Activated T-cell treated with anti-CD3 and anti-CD28 coated beads, Interleukin-2, amount 50 U/mL, for 24 hours (primary cell): ENCODE measurements around the gene DPYSL5.

Source experiments
- DNase-seq: peaks from one replicate; pipeline ENCODE4 v3.0.0-alpha.2; 2020
- H3K27ac Mint-ChIP-seq: 2 replicates; pipeline ENCODE4 v1.8.0; 2020; ENCODE audit warnings: mild to moderate bottlenecking, mixed read lengths
- H3K27me3 Mint-ChIP-seq: 2 replicates; pipeline ENCODE4 v1.8.0; 2020; ENCODE audit warnings: mixed read lengths
- H3K36me3 Mint-ChIP-seq: 2 replicates; pipeline ENCODE4 v1.8.0; 2020; ENCODE audit warnings: low read depth, mixed read lengths
- H3K4me1 Mint-ChIP-seq: 2 replicates; pipeline ENCODE4 v1.8.0; 2020; ENCODE audit warnings: low read depth, mixed read lengths
- H3K4me3 Mint-ChIP-seq: 2 replicates; pipeline ENCODE4 v1.8.0; 2020; ENCODE audit warnings: mild to moderate bottlenecking, moderate library complexity, mixed read lengths
- H3K9me3 Mint-ChIP-seq: 2 replicates; pipeline ENCODE4 v1.8.0; 2020; ENCODE audit warnings: mixed read lengths

The DPYSL5 gene

DNA sequence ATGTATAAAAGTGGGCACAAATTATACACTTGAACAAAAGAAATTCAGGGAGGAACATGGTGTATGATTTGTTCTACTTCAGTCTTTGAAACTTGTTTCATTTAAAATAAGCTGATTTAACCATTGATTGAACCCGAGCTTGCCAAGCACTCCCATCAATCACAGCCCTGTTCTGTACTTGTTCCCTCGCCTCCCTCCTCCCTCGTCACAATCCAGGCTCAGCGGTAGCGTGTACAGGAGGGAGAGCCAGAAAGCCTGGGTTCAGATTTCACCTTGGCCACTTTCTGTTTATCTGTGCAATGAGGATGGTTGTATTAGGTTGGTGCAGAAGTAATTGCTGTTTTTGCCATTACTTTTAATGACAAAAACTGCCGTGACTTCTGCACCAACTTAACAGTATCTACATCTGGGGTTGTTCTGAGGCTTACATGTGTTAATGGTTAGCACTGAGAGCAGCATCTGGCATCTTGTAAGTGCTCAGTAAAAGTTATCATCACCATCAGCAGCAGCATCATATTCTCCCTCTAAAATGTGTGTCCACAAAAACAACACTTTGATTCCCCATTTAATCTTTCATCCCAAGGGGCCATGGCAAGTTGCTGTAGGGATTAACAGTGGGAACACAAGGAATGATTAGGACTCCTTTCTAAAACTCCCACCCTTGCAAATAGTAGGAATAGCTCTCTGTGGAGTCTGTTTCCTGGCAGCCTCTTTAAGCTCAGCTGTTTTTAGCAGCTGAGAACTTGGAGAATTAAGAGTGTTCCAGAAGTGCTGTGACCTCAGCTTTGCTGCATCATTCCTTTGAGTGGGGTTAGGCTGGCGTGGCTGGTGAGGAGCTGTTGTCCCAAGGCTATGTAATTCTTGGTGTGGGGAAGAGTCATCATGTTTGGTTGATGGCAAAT lies 4.7 kb downstream of the DPYSL5 start:
- Mint-ChIP-seq H3K9me3 (no peaks in the 10 kb centered on the region), H3K36me3 (no peaks in the 10 kb centered on the region), H3K4me3 (no peak overlapping the region), H3K27me3 (peaks cover 54% of the 10 kb centered on the region), H3K4me1 (peaks cover 7% of the 10 kb centered on the region), H3K27ac (no peak overlapping the region)
- DNase-seq: no peak

- Mint-ChIP-seq H3K27ac (no peak overlapping the region), H3K4me1 (peaks cover 7% of the 10 kb centered on the region), H3K4me3 (no peak overlapping the region), H3K27me3 (peaks cover 55% of the 10 kb centered on the region), H3K36me3 (no peaks in the 10 kb centered on the region), H3K9me3 (no peaks in the 10 kb centered on the region)
- no peak for DNase-seq
Measured at GRCh38 chr2:26853751-26854150, 5.8 kb downstream of the DPYSL5 start.

DNA sequence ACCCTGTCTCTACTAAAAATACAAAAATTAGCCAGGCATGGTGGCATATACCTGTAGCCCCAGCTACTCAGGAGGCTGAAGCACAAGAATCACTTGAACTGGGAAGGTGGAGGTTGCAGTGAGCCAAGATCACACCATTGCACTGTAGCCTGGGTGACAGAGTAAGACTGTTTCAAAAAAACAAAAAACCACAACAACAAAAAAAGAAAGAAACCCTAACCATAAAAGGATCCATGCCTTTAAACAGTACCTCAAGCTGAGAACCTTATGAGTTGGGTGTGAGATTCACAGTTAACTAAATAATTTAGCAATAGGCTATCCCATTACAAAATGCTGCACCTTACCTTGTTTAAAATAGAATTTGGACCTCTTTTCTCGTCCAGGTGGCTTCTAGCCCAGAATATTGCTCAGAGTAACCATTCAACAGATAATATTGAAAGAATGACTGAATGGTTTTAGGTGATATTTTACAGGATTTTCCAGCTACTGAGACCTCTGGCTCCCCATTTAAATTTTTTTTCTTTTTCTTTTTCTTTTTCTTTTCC lies 6.4 kb downstream of the DPYSL5 start:
- peaks cover 51% of the 10 kb centered on the region for H3K27me3 Mint-ChIP-seq
- H3K4me1 Mint-ChIP-seq: peaks cover 3% of the 10 kb centered on the region
- no peaks in the 10 kb centered on the region for H3K9me3 Mint-ChIP-seq
- no peak overlapping the region for H3K4me3 Mint-ChIP-seq
- no peaks in the 10 kb centered on the region for H3K36me3 Mint-ChIP-seq
- H3K27ac Mint-ChIP-seq: no peak overlapping the region
- DNase-seq: no peak

DNA sequence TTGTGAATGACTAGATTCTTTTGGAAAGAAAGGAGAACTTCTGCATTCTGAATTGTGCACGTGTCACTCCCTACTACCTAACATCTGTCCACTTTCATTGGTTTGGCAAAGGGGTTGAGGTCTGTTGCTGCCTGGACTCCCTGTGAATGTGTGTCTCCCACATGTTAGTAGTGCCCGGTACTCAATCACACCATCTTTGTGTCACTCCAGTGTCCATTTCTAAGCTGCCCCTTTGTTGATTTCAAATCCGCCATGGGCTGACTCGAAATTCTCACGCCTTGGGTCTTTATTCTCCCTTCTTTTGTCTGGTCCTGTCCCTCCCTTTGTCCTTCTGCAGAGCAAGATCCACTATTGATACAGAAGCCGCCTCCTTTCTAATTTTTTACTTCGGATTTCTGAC lies 7.5 kb downstream of the DPYSL5 start:
- H3K4me1 Mint-ChIP-seq: no peaks in the 10 kb centered on the region
- no peak for DNase-seq
- H3K4me3 Mint-ChIP-seq: no peak overlapping the region
- H3K9me3 Mint-ChIP-seq: no peaks in the 10 kb centered on the region
- H3K36me3 Mint-ChIP-seq: no peaks in the 10 kb centered on the region
- no peak overlapping the region for H3K27ac Mint-ChIP-seq
- peaks cover 52% of the 10 kb centered on the region for H3K27me3 Mint-ChIP-seq

GRCh38 chr2:26859622-26860021 lies 11.7 kb downstream of the DPYSL5 start:
- no peak overlapping the region for H3K4me3 Mint-ChIP-seq
- H3K27ac Mint-ChIP-seq: no peak overlapping the region
- no peak for DNase-seq
- H3K9me3 Mint-ChIP-seq: no peaks in the 10 kb centered on the region
- H3K4me1 Mint-ChIP-seq: no peaks in the 10 kb centered on the region
- H3K27me3 Mint-ChIP-seq: peaks cover 34% of the 10 kb centered on the region
- H3K36me3 Mint-ChIP-seq: no peaks in the 10 kb centered on the region

DNA sequence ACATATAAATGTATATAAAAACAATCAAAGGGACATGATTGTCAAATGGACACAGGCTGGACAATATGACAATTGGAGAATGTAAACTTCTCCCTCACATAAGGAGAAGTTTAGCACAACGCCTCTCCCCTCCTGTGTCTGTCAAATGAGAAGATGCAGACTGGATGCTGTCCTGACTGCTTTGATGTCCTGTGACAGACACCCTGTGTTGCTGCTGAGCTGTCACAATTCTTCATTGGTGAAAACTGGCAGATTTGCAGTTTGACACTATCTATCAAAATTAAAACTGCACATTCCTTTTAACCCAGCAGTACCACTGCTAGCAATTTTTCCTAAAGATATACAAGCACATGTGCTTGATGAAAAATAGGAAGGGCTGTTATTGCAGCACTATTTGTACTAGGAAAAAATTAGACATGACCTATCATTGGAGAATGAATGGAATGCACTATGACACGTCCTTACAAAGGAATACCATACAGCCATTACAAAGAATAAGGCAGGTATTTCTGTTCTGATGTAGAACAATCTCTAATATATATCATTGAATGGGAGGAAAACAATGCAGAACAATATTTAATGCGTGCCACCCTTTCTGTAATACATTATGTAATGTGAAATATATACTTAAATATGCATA lies 12.4 kb downstream of the DPYSL5 start:
- H3K9me3 Mint-ChIP-seq: no peaks in the 10 kb centered on the region
- no peak overlapping the region for H3K4me3 Mint-ChIP-seq
- peaks cover 33% of the 10 kb centered on the region for H3K27me3 Mint-ChIP-seq
- no peaks in the 10 kb centered on the region for H3K36me3 Mint-ChIP-seq
- no peak for DNase-seq
- no peak overlapping the region for H3K27ac Mint-ChIP-seq
- no peaks in the 10 kb centered on the region for H3K4me1 Mint-ChIP-seq

DNA sequence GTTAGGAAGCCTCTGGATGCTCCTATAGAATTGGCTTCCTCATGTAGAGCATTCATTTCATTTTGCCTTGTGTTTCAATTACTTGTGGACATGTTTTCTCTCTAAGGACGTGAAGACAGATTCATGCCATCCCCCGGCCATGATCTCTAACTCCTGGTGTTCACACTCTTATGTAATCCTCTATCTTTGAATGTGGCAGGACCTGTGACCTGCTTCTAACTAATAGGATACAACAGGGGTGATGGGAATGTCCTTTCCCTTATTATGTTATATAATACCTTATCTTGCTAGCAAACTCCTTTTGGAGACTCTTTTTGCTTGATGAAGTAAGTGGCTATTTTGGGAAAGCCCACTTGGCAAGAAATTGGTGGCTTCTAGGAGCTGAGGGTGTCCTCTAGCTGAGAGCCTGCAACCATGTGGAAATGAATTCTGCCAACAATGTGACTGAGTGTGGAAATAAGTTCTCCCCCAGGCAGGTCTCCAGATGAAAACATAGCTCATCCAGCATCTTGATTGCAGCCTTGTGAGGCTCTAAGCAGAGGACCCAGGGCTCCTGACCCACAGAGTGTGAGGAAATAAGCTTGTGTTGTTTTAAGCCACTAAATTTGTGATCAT lies 13.8 kb downstream of the DPYSL5 start:
- no peaks in the 10 kb centered on the region for H3K36me3 Mint-ChIP-seq
- H3K27me3 Mint-ChIP-seq: peaks cover 29% of the 10 kb centered on the region
- H3K4me1 Mint-ChIP-seq: no peaks in the 10 kb centered on the region
- no peak overlapping the region for H3K27ac Mint-ChIP-seq
- H3K4me3 Mint-ChIP-seq: no peak overlapping the region
- H3K9me3 Mint-ChIP-seq: no peaks in the 10 kb centered on the region
- DNase-seq: no peak

- no peaks in the 10 kb centered on the region for H3K9me3 Mint-ChIP-seq
- DNase-seq: no peak
- no peaks in the 10 kb centered on the region for H3K36me3 Mint-ChIP-seq
- peaks cover 33% of the 10 kb centered on the region for H3K27me3 Mint-ChIP-seq
- no peak overlapping the region for H3K4me3 Mint-ChIP-seq
- no peak overlapping the region for H3K27ac Mint-ChIP-seq
- H3K4me1 Mint-ChIP-seq: no peaks in the 10 kb centered on the region
Measured at GRCh38 chr2:26864226-26864625, 16.3 kb downstream of the DPYSL5 start.

- Mint-ChIP-seq H3K4me1 (no peaks in the 10 kb centered on the region), H3K4me3 (no peak overlapping the region), H3K36me3 (no peaks in the 10 kb centered on the region), H3K27me3 (peaks cover 30% of the 10 kb centered on the region), H3K9me3 (no peaks in the 10 kb centered on the region), H3K27ac (no peak overlapping the region)
- no peak for DNase-seq
Measured at GRCh38 chr2:26864646-26865045, 16.7 kb downstream of the DPYSL5 start.

GRCh38 chr2:26870585-26871095 lies 22.7 kb downstream of the DPYSL5 start:
- no peak for DNase-seq
- Mint-ChIP-seq H3K4me1 (no peaks in the 10 kb centered on the region), H3K36me3 (no peaks in the 10 kb centered on the region), H3K4me3 (no peak overlapping the region), H3K27ac (no peak overlapping the region), H3K9me3 (no peaks in the 10 kb centered on the region), H3K27me3 (peaks cover 31% of the 10 kb centered on the region)

DNA sequence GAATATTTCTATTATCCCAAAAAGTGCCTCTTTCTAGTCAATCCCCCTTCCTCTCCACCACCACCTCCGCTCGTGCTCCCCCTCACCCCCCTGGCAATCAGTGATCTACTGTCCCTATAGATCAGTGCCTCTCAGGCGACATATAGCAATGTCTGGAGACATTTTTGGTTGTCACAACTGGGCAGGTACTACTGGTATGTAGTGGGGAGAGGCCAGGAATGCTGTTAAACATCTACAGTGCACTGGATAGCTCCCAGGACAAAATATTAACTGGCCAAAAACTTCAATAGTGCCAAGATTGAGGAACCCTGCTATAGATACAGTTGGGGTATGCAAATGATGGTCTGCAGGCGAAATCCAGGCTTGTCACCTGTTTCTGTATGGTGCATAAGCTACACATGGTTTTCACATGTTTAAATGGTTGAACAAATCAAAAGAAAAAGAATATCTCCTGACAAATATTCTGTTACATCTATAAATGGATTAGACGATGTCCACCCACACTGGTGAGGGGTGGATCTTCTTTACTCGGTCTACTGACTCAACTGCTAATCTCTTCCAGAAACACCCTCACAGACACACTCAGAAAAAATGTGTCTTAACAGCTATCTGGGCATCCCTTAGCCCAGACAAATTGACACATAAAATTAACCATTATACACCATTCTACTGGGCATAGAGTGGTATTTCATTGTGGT lies 25.5 kb downstream of the DPYSL5 start:
- H3K36me3 Mint-ChIP-seq: no peaks in the 10 kb centered on the region
- no peaks in the 10 kb centered on the region for H3K9me3 Mint-ChIP-seq
- H3K27ac Mint-ChIP-seq: no peak overlapping the region
- H3K27me3 Mint-ChIP-seq: peaks cover 25% of the 10 kb centered on the region
- H3K4me1 Mint-ChIP-seq: no peaks in the 10 kb centered on the region
- H3K4me3 Mint-ChIP-seq: no peak overlapping the region
- no peak for DNase-seq

- H3K4me3 Mint-ChIP-seq: no peak overlapping the region
- peaks cover 21% of the 10 kb centered on the region for H3K27me3 Mint-ChIP-seq
- no peaks in the 10 kb centered on the region for H3K9me3 Mint-ChIP-seq
- H3K27ac Mint-ChIP-seq: no peak overlapping the region
- no peaks in the 10 kb centered on the region for H3K4me1 Mint-ChIP-seq
- no peaks in the 10 kb centered on the region for H3K36me3 Mint-ChIP-seq
- DNase-seq: no peak
Measured at GRCh38 chr2:26874514-26874913, 26.6 kb downstream of the DPYSL5 start.

DNA sequence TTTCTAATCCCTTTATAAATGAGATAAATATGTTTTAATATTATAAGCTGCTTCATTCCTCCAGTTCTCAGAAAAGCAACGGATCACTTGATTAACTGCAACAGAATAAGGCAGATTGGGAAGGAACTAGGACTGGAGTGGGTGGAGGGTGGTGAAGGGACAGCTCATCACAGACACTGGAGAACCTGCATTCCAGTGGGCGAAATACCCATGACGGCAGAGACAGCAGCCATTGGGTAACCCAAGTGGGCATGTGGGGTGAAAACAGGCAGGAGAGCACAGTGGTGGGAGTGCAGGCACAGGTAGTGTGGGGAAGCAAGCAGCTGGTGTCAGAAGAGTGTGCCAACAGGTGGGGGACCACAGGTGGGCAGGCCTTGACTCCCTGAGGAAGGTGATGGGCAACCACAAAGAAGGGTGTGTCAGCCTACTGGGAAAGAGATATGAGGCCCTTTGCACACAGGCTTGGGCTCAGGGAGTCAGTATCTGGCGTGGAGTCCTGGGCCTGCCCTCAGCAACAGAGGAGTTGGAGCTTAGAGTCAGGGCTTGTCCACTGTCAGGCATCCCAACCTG lies 27.2 kb downstream of the DPYSL5 start:
- no peaks in the 10 kb centered on the region for H3K4me1 Mint-ChIP-seq
- H3K9me3 Mint-ChIP-seq: no peaks in the 10 kb centered on the region
- H3K27ac Mint-ChIP-seq: no peak overlapping the region
- H3K4me3 Mint-ChIP-seq: no peak overlapping the region
- H3K36me3 Mint-ChIP-seq: no peaks in the 10 kb centered on the region
- DNase-seq: no peak
- H3K27me3 Mint-ChIP-seq: peaks cover 19% of the 10 kb centered on the region

DNA sequence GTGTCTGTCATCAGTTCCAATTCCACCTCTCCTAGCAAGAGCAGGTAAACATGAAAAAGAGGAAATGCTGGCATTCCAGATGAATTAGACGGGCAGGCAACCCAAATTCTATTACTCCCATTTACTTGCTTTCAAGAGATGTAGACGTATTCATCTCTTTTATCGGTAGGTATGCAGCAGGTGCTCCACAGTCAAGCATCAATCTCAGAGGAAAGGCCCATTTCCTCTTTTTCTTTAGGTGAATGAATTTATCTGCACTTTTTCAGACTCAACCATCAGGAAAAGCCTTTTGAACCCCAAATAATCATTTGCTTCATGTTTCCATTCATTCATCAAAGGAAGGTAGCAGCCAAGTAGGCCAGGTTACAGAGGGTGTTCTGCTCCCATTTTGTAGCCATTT lies 27.9 kb downstream of the DPYSL5 start:
- H3K36me3 Mint-ChIP-seq: no peaks in the 10 kb centered on the region
- no peak overlapping the region for H3K4me3 Mint-ChIP-seq
- H3K27ac Mint-ChIP-seq: no peak overlapping the region
- no peaks in the 10 kb centered on the region for H3K4me1 Mint-ChIP-seq
- no peaks in the 10 kb centered on the region for H3K9me3 Mint-ChIP-seq
- no peak for DNase-seq
- peaks cover 23% of the 10 kb centered on the region for H3K27me3 Mint-ChIP-seq
